IMR-90 (cell line): Measurements from ENCODE around the gene AMN. TPM values are rescaled to one million over a fixed set of nuclear protein-coding genes. Genes with fewer than 3 reads are reported as not detected.

Experiments used
- CTCF ChIP-seq: conservative IDR thresholded peaks from 2 replicates; pipeline ENCODE4 v1.5.1; 2012; ENCODE audit warnings: mild to moderate bottlenecking, low read depth, low read length, improper control_type of control experiment
- polyA plus RNA-seq, 3 experiments: library from polyadenylated mRNA; depleted of rRNA; stranded (reverse); fragments of >200 nt; gene quantifications; 2 replicates each; pipeline ENCODE4 v1.2.3, GENCODE V29; 2012; ENCODE audit warnings: low replicate concordance in 1 of 3
- total RNA-seq: library from RNA; depleted of rRNA; stranded (reverse); fragments of >200 nt; gene quantifications from 2 replicates; pipeline ENCODE4 v1.2.3, GENCODE V29; 2012

The AMN gene
- total and polyA plus RNA-seq, 2 of the 4 experiments (the other 2 are of a cell fraction) = under 0.01 to 0.24 TPM

GRCh38 chr14:102928412-102929240 lies 6.2 kb downstream of the AMN start (continued):
- no peak for TF ChIP-seq CTCF
